Hepatocyte (in vitro differentiated cells): ENCODE results near the gene ABR.

Experiments
- EZH2 ChIP-seq: fragments of 200-600 bp; sonication (generic); IDR thresholded peaks from 2 replicates; pipeline ENCODE4 v1.6.1; 2016; ENCODE audit warnings: antibody characterized with exemption, mild to moderate bottlenecking, borderline replicate concordance
- EZH2phosphoT487 ChIP-seq: fragments of 200-600 bp; sonication (generic); IDR thresholded peaks from one replicate; pipeline ENCODE4 v1.6.1; 2018; ENCODE audit warnings: antibody characterized with exemption, mild to moderate bottlenecking, low read depth, moderate library complexity; ENCODE audit not compliant: unreplicated experiment, severe bottlenecking
- TF ChIP-seq, protein P1 (sequence below): fragments of 200-600 bp; sonication (generic); IDR thresholded peaks from 2 replicates; pipeline ENCODE4 v1.5.1; 2016; ENCODE audit warnings: antibody characterized with exemption, mild to moderate bottlenecking; ENCODE audit not compliant: poor library complexity

DNA sequence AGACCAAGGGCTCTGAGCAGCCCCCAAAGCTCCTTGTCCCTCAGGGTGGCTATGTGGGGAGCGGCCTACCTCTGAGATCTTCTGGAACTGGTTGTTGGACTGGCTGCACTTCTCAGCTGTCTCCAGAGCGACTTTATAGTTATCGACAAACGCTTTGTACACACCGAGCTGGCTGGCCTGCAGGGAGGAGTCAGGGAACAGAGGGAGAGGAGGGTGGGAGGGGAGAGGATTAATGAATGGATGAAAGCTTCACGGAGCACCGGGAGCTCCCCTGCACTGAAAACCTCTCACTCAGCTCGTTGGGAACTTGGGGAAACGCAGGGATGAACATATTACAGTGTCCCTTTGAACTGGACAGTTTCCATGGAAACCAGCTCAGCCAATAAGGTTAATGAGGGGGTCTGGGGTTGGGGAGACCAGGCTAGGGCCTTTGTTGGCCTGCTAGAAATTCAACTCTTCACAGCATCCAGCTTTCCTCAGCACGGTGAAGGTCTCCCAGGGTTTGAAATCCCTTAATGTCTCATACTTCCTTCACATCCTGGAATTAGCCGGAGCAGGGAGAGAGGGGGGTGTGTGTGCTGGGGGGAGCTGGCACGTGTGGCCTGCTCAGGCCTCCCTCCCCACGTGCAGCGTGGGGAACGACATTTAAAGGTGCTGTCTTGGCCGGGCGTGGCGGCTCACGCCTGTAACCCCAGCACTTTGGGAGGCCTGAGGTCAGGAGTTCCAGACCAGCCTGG, 96.2 kb downstream of the ABR start:
- TF ChIP-seq, protein P1, sequence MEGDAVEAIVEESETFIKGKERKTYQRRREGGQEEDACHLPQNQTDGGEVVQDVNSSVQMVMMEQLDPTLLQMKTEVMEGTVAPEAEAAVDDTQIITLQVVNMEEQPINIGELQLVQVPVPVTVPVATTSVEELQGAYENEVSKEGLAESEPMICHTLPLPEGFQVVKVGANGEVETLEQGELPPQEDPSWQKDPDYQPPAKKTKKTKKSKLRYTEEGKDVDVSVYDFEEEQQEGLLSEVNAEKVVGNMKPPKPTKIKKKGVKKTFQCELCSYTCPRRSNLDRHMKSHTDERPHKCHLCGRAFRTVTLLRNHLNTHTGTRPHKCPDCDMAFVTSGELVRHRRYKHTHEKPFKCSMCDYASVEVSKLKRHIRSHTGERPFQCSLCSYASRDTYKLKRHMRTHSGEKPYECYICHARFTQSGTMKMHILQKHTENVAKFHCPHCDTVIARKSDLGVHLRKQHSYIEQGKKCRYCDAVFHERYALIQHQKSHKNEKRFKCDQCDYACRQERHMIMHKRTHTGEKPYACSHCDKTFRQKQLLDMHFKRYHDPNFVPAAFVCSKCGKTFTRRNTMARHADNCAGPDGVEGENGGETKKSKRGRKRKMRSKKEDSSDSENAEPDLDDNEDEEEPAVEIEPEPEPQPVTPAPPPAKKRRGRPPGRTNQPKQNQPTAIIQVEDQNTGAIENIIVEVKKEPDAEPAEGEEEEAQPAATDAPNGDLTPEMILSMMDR: no peak
- TF ChIP-seq EZH2 (no peak), EZH2phosphoT487 (no peak)
